Fibroblast of skin of back (primary cell): ENCODE measurements around the gene ZNF521.

Experiments
- DNase-seq: peaks from one replicate; pipeline ENCODE4 v3.0.0-alpha.2; 2013

Gene ZNF521

DNA sequence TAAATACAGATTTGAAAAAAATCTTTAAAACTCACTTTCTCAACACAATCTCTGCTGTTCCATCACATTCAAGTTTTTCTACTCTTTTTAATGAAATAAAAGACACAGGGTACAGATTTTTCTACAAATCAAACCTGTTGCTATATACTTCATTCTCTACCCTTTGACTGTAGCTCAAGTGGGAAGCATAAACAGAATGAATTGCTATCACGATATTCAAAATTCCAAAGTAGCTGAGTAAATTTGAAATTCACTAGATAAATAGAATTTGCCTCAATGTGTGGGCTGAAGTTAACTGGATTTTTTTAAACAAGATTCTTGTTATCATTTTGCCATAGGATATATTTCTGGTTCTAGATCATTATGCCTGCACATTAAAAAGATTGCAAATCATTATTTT, 185.9 kb downstream of the ZNF521 start:
- DNase-seq, result peak; percentile 19

GRCh38 chr18:25164848-25165811, 186.8 kb downstream of the ZNF521 start:
- peak; percentile 47 for DNase-seq

DNA sequence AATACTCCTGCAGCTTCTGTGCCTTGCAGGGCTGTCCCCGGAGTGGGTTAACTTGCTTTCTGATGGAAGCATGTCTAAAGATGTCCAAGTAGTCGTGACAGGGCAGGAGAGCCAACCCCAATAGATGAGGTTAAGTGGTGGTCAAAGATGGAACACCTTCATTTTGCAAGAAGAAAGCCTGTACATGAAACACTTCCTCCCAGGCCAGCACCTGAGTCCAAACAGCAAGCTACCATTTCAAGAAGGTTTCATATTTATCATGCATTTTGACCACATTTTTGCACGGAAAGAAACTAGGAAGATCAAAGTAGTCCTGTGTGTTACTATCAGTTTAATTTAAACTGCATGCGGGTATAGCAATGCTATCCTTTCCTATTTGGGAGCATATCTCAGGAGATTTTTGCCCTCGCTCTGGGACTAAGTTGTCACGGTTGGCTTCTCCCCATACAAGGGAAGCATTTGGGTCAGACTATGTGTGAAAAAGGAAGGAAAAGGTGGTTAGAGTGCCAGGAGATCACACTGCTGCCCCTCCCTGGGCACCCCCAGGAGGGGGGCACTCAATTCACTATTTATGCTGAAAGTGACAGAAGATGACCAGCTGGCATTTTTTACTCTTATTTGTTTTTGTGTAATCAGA, 187.6 kb downstream of the ZNF521 start:
- DNase-seq, result no peak

DNA sequence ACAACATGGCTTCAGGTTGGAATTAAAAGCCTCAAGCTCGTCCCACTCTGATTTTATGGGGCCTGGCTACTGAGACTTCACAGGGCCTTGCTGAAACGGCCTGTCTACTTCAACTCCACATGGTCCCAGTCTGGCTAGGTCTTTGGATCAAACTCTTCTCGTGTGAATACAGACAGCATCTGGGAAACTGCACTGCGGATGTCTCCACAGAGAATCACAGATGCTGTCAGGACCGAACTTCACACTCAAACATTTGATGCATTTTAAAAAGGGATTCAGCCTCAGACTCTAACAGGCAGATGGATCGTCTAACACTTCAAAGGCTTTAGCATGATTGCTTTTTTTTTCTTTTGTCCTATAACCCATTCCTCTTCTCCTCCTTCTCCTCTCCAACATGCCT, 198.5 kb downstream of the ZNF521 start:
- DNase-seq, result no peak

DNA sequence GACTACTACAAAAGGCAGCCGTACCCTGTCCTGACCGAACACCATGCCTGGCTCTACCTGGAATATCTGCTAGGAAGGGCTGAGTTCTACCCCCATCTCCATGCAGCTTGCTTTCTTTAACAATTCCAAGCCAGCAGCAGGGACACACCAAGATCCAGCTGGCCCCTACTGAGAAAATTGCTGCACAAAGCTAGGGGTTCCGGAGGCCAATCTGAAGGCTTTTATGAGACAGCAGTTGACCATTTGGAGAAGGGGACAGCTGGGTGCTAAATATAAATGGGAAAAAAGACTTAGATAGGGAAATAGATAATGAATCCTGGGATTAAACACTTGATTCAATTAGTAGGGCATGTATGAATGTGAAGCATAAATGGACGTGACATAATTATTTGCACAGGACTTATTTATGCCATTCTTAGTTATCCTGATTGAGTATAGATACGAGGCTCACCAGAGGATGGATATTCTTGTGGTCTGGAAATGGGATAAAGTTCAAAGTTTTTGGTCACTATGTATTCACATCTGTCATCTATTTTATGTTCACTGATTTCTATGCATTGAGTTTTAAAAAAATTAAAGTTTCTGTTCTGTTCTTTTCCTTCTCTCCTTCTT, 204.0 kb downstream of the ZNF521 start:
- no peak for DNase-seq

- DNase-seq, result peak; percentile 19
Measured at GRCh38 chr18:25146512-25146910, 205.5 kb downstream of the ZNF521 start.

DNA sequence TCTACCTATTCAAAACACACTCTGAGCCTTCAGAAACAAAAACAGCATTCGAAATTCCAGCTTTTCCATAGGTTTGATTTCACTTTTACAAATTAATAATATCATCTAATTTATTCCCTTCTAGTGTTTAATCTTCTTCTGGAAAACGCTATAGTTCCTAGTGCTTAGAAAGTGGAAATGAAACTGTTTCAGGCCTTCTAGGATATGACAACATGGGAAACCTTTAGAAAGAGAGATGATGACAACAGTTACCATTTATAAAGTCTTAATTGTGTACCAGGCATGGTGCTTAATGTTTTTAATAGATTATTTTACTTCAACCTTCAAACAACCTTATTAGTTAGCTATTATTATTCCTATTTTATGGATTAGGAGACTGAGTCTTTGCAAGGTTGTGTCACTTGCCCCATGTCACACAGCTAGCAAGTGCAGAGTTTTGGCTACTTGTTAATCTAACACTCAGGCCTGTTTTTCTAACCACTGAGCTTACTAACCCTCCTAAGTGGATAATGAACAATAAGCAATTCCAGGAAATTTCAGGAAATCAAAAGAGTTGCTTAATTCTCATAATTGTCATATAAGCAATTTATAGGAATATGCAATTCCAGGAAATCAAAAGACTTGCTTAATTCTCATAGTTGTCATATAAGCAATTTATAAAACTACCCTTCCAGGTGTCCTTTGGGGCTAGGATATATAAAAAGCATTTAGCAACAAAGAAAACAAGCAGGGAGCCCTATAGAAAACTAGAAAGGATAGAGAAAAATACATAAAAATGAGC, 206.0 kb downstream of the ZNF521 start:
- DNase-seq, result no peak

GRCh38 chr18:25144820-25145219, 207.1 kb downstream of the ZNF521 start:
- DNase-seq, result peak; percentile 68

GRCh38 chr18:25141886-25142285, 210.1 kb downstream of the ZNF521 start:
- no peak for DNase-seq

GRCh38 chr18:25141399-25141798, 210.6 kb downstream of the ZNF521 start:
- no peak for DNase-seq

- DNase-seq, result no peak
Measured at GRCh38 chr18:25140962-25141308, 211.0 kb downstream of the ZNF521 start.

- no peak for DNase-seq
Measured at GRCh38 chr18:25140124-25140961, 211.6 kb downstream of the ZNF521 start.

GRCh38 chr18:25137197-25137472, 214.8 kb downstream of the ZNF521 start:
- no peak for DNase-seq

- DNase-seq, result no peak
Measured at GRCh38 chr18:25136416-25137196, 215.4 kb downstream of the ZNF521 start.

GRCh38 chr18:25134861-25135260, 217.1 kb downstream of the ZNF521 start:
- DNase-seq, result no peak

GRCh38 chr18:25133879-25134278, 218.1 kb downstream of the ZNF521 start:
- DNase-seq, result no peak

- DNase-seq, result no peak
Measured at GRCh38 chr18:25132786-25133496, 219.0 kb downstream of the ZNF521 start.

DNA sequence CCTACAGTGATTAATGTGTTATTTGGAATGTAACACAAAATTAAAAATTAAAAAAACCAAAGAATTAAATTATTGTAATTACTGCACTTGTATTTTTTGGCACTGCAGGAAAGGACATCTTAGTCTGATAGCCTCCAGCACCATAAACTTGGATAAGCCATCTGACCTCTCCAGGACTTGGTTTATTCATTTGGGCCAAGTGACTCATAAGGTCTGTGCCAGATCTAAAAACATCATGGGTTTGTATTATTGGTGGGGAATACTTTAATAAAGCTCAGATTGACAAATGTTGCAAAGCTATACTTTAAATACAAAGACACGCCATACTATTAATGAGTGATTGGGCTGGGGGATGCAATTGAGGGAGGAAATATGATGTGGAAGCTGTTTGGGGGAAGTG, 225.2 kb downstream of the ZNF521 start:
- DNase-seq, result no peak

DNA sequence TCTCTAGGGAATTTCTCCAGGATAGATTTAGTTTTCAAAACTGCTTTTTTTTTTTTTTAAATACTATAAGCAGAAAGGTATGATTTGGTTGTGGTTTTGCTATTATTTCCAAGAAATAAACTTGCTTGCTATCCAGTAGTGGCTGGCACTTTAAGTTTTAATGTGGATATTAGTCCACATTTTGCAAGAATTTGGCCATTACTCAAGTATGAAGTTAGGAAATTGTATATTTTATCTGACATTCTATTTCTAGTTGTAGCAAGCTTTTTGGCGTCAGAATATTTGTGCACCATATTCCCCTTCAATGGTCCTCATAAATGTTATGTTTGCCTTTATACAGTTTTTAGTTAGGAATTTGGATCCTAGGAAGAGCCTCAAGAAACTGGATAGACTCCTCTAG, 226.3 kb downstream of the ZNF521 start:
- no peak for DNase-seq

- DNase-seq, result no peak
Measured at GRCh38 chr18:25123438-25124232, 228.3 kb downstream of the ZNF521 start.
